Adipose tissue (tissue), 3 donors: ENCODE results near the gene ASCL3. TPM values are rescaled to one million over a fixed set of nuclear protein-coding genes. Genes with fewer than 3 reads are reported as not detected.
"Not testable (repeated sequence)": the region's sequence is repeated elsewhere in the genome, so short reads cannot be mapped to it uniquely, and the experiment has no call there.

ENCODE experiments used
- H3K27ac ChIP-seq: one replicate; pipeline ENCODE4 v1.5.1; 2013; ENCODE audit warnings: low read depth, low read length
- WGBS, 3 donors: extraction: QIAGEN DNeasy Blood & Tissue Kit; methylation state at CpG; one replicate each; pipeline ENCODE4 v1.1.7; 2013; 5-methylcytosine and 5-hydroxymethylcytosine counted together
- polyA plus RNA-seq, 3 donors: library from polyadenylated mRNA; stranded (reverse); fragments of 200-250 nt; gene quantifications; one replicate each; pipeline ENCODE4 v1.2.3, GENCODE V29; 2013
- donor health status: healthy with polysubstance abuse.
- donor health status: Bipolar disorder and iron deficiency.
- donor health status: healthy.

Gene ASCL3
- polyA plus RNA-seq, 3 donors, result 0.48 TPM; not detected in 2

GRCh38 chr11:8922691-8923090 lies 20.1 kb downstream of the ASCL3 start:
- no peak overlapping the region for H3K27ac ChIP-seq
- WGBS, 3 donors, result 83 to 92% (median 91%) methylated on average over 5 of the region's 5 CpGs

GRCh38 chr11:8917157-8917825 lies 25.5 kb downstream of the ASCL3 start:
- H3K27ac ChIP-seq, result no peak overlapping the region
- WGBS, 3 donors, result 61 to 78% (median 72%) methylated on average over 5 of the region's 5 CpGs

GRCh38 chr11:8914661-8915018 lies 28.2 kb downstream of the ASCL3 start:
- 58 to 66% (median 65%) methylated on average over 4 of the region's 4 CpGs for WGBS, 3 donors
- no peak overlapping the region for H3K27ac ChIP-seq

GRCh38 chr11:8913961-8914660 lies 28.7 kb downstream of the ASCL3 start:
- WGBS, 3 donors, result 1 to 15% (median 6%) methylated on average over 9 of the region's 9 CpGs
- H3K27ac ChIP-seq, result no peak overlapping the region

- WGBS, 3 donors, result 0 to 1% (median 0%) methylated on average over 61 to 68 of the region's 68 CpGs
Observed at GRCh38 chr11:8911029-8911823, 31.6 kb downstream of the ASCL3 start, which contains the start of gene AKIP1. AKIP1 (plus strand) TSS chr11:8911189; CDS start chr11:8911450, 261 bp downstream.

GRCh38 chr11:8910649-8911026 lies 32.2 kb downstream of the ASCL3 start:
- 0 to 5% (median 3%) methylated on average over 7 to 18 of the region's 19 CpGs for WGBS, 3 donors
- H3K27ac ChIP-seq, result no peak overlapping the region

More at GRCh38 chr11:8911029-8911823, 31.6 kb downstream of the ASCL3 start, which contains the start of gene AKIP1:
- H3K27ac ChIP-seq, result no peak within 1 kb of the TSS

- H3K27ac ChIP-seq, result no peak overlapping the region
Observed at GRCh38 chr11:8908099-8908498, 34.7 kb downstream of the ASCL3 start.

- WGBS, 3 donors, result 76 to 82% (median 81%) methylated on average over 1 of the region's 1 CpG
- no peak overlapping the region for H3K27ac ChIP-seq
Observed at GRCh38 chr11:8907116-8907515, 35.7 kb downstream of the ASCL3 start.

GRCh38 chr11:8905528-8906165 lies 37.2 kb downstream of the ASCL3 start:
- WGBS, 3 donors, result 62 to 83% (median 83%) methylated on average over 5 of the region's 5 CpGs
- no peak overlapping the region for H3K27ac ChIP-seq

- no peak overlapping the region for H3K27ac ChIP-seq
Observed at GRCh38 chr11:8899119-8899753, 43.6 kb downstream of the ASCL3 start.

- H3K27ac ChIP-seq, result not testable (repeated sequence)
- 94 to 96% (median 96%) methylated on average over 2 of the region's 2 CpGs for WGBS, 3 donors
Observed at GRCh38 chr11:8891185-8891584, 51.6 kb downstream of the ASCL3 start.

Other genes starting within 250 kb of the ASCL3 start
- gene AKIP1, start 31.8 kb downstream of the ASCL3 start, polyA plus RNA-seq, result 10 to 100 TPM in 2 of 3 donors, 1 to 10 TPM in 1; 9.5 to 33.3 (median 11.8) TPM
- not detected for gene C11orf16, start 10.1 kb downstream of the ASCL3 start, polyA plus RNA-seq
- 10 to 100 TPM; 25.2 to 32.0 (median 28.2) TPM for gene TMEM9B, start 21.4 kb upstream of the ASCL3 start, polyA plus RNA-seq
- under 1 TPM; 0.16 to 0.61 (median 0.34) TPM for gene NRIP3, start 61.0 kb upstream of the ASCL3 start, polyA plus RNA-seq
- gene SCUBE2, start 148.6 kb upstream of the ASCL3 start, polyA plus RNA-seq, result 10 to 100 TPM; 10.0 to 72.2 (median 11.0) TPM